ENCODE data around the gene LPIN1.
"Not testable (repeated sequence)": the region's sequence is repeated elsewhere in the genome, so short reads cannot be mapped to it uniquely, and the experiment has no call there.

The LPIN1 gene

DNA sequence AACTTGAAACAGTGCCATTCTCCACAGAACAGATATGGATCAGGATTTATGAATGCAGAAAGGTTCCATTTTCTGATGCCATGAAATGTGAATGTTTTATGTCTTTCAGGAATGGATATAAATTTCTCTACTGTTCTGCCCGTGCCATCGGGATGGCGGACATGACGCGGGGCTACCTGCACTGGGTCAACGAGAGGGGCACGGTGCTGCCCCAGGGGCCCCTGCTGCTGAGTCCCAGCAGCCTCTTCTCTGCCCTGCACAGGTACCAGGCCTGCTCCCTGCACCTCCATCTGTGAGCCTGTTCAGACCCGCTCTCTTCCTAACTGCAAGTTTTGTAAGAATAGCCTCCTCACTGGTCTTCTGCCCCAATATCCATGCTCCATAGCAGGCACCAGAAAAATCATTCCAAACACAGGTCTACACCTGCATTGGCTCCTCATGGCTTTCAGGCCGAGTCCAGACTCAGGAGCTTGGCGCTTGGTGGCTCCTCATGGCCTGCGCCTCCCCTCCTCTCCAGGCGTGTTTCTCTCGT lies 68.6 kb downstream of the LPIN1 start:
- intact Hi-C loops (cut with micrococcal nuclease), result no loop called here
- H3K4me1 Mint-ChIP-seq (ENCODE audit: low read depth), result peaks cover 10% of the 10 kb centered on the region
- H3K9me3 Mint-ChIP-seq, result no peaks in the 10 kb centered on the region
- no peak overlapping the region for H3K27ac Mint-ChIP-seq
- peaks cover 85% of the 10 kb centered on the region for H3K36me3 Mint-ChIP-seq (ENCODE audit: low read depth)
- no peak overlapping the region for H3K4me3 Mint-ChIP-seq
- no peaks in the 10 kb centered on the region for H3K27me3 Mint-ChIP-seq

DNA sequence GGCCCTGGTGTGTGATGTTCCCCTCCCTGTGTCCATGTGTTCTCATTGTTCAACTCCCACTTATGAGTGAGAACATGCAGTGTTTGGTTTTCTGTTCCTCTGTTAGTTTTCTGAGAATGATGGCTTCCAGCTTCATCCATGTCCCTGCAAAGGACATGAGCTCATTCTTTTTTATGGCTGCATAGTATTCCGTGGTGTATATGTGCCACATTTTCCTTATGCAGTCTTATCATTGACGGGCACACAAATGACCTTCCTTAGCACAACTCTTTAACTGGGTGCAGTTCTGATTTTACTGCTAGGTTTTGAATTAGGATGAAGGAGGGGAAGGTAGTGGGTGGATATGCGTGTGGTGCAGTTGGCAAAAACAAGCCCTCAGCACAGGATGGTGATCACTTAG lies 70.5 kb downstream of the LPIN1 start:
- H3K4me3 Mint-ChIP-seq; H3K4me1 Mint-ChIP-seq (ENCODE audit: low read depth); H3K27me3 Mint-ChIP-seq; intact Hi-C loops (cut with micrococcal nuclease); H3K9me3 Mint-ChIP-seq; H3K27ac Mint-ChIP-seq: not testable (repeated sequence)
- peaks cover 90% of the 10 kb centered on the region for H3K36me3 Mint-ChIP-seq (ENCODE audit: low read depth)

DNA sequence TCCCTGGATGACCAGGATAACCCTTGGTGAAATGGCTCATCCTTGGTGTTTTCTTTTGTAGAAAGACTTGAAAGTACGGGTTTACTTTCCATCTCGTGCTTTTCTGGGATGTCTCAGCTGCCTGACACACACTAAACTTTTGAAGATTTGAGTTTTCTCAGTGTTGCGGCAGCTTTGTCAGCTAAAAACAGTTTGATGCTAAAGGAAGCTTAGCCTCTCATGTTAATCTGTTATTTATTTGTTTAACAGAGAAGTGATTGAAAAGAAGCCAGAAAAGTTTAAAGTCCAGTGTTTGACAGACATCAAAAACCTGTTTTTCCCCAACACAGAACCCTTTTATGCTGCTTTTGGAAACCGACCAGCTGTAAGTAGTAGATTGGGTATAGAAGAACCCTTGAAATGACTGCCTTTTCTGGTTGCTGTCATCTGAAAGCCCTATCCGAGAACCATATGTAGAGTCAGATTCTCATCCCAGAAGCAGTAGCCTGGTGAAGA lies 72.8 kb downstream of the LPIN1 start:
- Mint-ChIP-seq H3K27ac (no peak overlapping the region), H3K4me1 (ENCODE audit: low read depth) (peaks cover 3% of the 10 kb centered on the region), H3K4me3 (no peak overlapping the region), H3K27me3 (peaks cover 14% of the 10 kb centered on the region), H3K36me3 (ENCODE audit: low read depth) (peaks cover 96% of the 10 kb centered on the region), H3K9me3 (no peaks in the 10 kb centered on the region)
- intact Hi-C loops (cut with micrococcal nuclease), result no loop called here

DNA sequence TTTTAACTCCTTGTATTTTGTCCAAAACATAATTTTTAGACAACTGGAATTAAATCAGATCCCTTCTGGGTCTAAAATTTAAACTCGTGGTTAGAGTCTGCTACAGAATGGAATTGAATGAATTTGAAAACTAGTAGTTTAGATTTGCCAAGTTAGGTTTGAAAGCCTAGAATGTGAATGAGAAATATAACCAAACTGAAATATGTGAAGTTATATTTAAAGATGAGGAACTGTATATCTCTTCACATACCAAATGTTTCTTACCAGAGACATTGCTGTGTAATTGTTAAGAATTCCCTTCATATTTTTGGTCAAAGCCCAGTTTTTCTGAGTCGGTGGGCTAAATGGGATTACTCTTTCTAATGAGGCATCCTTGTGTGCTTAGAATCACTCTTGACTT lies 74.2 kb downstream of the LPIN1 start:
- Mint-ChIP-seq H3K9me3 (no peaks in the 10 kb centered on the region), H3K4me1 (ENCODE audit: low read depth) (no peaks in the 10 kb centered on the region), H3K4me3 (no peak overlapping the region), H3K27ac (no peak overlapping the region), H3K27me3 (peaks cover 19% of the 10 kb centered on the region), H3K36me3 (ENCODE audit: low read depth) (peaks cover 93% of the 10 kb centered on the region)
- intact Hi-C loops (cut with micrococcal nuclease), result no loop called here

DNA sequence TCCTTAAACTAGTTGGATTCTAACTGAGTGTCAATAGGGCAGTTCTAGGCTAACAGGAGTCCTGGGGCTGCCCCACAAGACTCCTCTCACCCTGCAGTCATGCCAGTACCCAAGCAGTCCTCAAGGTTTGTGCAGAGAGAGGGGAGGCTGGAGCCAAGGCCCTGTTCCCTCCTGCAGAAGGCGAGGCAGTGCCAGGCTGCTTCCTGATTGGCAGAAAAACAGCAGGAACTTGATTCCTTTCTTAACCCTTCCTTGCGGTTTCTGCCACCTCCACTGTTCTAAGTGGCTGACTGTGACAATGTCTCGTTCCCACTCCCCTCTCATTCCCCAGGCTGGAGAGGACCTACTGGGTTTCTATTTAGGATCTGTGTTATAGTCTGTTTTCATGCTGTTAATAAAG lies 75.3 kb downstream of the LPIN1 start:
- H3K36me3 Mint-ChIP-seq (ENCODE audit: low read depth), result peaks cover 91% of the 10 kb centered on the region
- H3K27ac Mint-ChIP-seq, result no peak overlapping the region
- no peaks in the 10 kb centered on the region for H3K4me1 Mint-ChIP-seq (ENCODE audit: low read depth)
- H3K4me3 Mint-ChIP-seq, result no peak overlapping the region
- no peaks in the 10 kb centered on the region for H3K9me3 Mint-ChIP-seq
- intact Hi-C loops (cut with micrococcal nuclease), result loop anchor here (2.0 kb wide), 1 partner anchor 891 kb away; no protein-coding TSS in a partner anchor
- peaks cover 23% of the 10 kb centered on the region for H3K27me3 Mint-ChIP-seq

DNA sequence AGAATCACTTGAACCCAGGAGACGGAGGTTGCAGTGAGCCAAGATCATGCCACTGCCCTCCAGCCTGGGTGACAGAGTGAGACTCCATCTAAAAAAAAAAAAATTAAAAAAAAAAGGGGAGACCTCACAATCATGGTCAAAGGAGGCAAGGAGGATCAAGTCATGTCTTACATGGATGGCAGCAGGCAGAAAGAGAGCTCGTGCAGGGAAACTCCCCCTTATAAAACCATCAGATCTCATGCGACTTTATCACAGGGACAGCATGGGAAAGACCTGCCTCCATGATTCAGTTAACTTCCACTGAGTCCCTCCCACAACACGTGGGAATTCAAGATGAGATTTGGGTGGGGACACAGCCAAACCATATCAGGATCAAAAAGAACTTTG lies 75.9 kb downstream of the LPIN1 start:
- peaks cover 28% of the 10 kb centered on the region for H3K27me3 Mint-ChIP-seq
- intact Hi-C loops (cut with micrococcal nuclease), result loop anchor here (2.0 kb wide), 1 partner anchor 890 kb away; no protein-coding TSS in a partner anchor
- H3K9me3 Mint-ChIP-seq; H3K4me1 Mint-ChIP-seq (ENCODE audit: low read depth); H3K27ac Mint-ChIP-seq; H3K4me3 Mint-ChIP-seq: not testable (repeated sequence)
- peaks cover 91% of the 10 kb centered on the region for H3K36me3 Mint-ChIP-seq (ENCODE audit: low read depth)

DNA sequence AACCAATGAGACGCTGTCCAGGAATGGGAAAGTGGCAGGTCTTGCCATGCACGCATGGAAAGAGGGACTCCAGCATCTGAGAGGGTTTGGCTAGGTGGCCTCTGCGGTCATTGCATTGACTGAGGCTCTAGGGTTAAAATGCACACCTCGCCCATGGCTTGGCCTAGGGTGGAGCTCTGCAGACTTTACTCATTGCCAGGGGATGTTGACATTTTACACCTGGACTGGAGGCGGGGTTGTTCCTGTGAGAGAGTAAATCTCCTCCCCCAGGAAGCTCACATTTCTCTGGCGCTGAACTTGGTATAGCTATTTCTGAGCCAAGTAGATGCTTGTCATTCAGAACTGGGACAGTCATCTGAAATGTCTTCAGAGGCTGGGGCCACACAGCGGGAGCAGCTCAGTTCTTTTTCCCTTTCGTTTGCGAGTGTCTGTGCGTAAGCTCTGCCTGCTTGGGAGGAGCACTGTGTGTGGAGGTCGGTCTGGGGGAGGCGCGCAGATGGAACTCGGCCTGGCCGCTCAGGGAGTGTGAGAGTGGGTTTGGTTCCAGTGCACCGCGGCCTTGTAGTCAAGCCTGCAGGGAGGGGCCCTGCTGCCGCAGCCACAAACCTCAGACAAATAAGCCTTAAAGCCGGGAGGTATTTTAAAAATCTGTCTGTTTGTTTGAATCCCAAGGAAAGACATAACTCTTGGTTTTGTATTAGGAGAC lies 76.5 kb downstream of the LPIN1 start:
- H3K4me3 Mint-ChIP-seq, result no peak overlapping the region
- H3K27ac Mint-ChIP-seq, result no peak overlapping the region
- intact Hi-C loops (cut with micrococcal nuclease), result loop anchor here (2.0 kb wide), 1 partner anchor 890 kb away; no protein-coding TSS in a partner anchor

DNA sequence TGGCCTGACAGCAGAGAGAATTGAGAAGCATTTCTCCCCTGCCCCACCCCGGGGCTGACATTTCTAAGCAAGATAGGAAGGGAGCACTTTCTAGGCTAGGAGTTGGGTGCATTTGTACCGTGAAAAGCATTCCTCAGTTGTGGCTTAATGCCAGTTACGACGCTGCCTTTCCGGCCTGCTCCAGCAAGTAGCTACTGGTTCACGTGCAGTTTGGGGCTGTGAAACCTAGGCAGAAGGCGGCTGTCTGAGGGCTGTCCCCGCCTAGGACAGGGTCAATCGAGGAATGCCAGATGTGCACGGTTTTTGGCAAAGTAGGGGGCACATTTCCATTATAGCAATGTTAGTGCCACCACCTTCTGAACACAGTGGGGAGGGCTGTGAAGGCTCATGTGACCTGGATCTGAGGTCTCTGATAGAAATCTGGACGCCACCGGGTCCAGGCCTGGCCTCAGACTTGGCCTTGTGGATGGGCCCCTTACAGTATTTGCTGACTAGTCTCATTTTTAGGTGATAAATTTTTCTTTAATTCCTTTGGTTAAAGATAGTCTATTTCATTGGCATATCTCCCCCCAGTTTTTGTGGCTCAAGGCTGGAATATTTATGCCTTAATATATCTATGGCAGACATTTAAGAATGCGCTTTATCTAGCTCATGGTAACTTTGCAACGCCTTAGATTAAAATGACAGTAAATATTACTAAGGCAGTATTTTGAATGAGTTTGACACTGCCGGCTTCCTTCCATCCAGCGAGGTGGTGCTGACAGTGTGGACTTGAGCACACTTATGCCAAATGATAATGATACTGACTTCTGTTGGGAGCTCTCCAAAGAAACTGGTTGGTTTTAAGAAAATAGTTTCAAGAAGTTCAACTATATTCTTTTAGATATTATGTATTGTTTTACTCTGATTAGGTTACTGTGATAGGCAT lies 78.7 kb downstream of the LPIN1 start:
- Mint-ChIP-seq H3K4me3 (no peak overlapping the region), H3K27me3 (peaks cover 44% of the 10 kb centered on the region), H3K36me3 (ENCODE audit: low read depth) (peaks cover 79% of the 10 kb centered on the region), H3K4me1 (ENCODE audit: low read depth) (peaks cover 15% of the 10 kb centered on the region), H3K9me3 (no peaks in the 10 kb centered on the region), H3K27ac (no peak overlapping the region)
- intact Hi-C loops (cut with micrococcal nuclease), result loop anchor here (5.0 kb wide), 1 partner anchor 1182 kb away; no protein-coding TSS in a partner anchor

More for the DNA sequence above, 76.5 kb downstream of the LPIN1 start:
- H3K4me1 Mint-ChIP-seq (ENCODE audit: low read depth), result no peaks in the 10 kb centered on the region
- peaks cover 91% of the 10 kb centered on the region for H3K36me3 Mint-ChIP-seq (ENCODE audit: low read depth)
- peaks cover 33% of the 10 kb centered on the region for H3K27me3 Mint-ChIP-seq
- H3K9me3 Mint-ChIP-seq, result no peaks in the 10 kb centered on the region

DNA sequence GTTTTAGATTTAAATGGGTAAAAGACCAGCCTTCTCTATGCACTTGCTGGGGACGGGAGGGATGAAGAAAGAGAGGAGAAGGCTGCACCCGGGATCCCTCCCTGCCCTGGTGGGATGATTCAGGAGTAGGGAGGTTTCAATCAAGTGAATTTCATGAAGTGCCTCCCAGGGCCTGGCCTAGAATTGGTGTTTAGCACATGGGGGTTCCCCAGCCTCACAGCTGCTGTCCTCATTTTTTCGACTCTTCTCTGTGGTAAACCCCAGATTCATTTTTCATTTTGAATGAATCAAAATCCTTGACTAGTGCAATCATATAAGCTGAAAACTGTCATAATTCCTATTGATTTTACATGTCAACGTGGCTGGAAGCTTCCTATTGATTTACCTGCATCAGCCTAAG lies 81.1 kb downstream of the LPIN1 start:
- Mint-ChIP-seq H3K4me1 (ENCODE audit: low read depth) (peaks cover 32% of the 10 kb centered on the region), H3K27ac (no peak overlapping the region)

DNA sequence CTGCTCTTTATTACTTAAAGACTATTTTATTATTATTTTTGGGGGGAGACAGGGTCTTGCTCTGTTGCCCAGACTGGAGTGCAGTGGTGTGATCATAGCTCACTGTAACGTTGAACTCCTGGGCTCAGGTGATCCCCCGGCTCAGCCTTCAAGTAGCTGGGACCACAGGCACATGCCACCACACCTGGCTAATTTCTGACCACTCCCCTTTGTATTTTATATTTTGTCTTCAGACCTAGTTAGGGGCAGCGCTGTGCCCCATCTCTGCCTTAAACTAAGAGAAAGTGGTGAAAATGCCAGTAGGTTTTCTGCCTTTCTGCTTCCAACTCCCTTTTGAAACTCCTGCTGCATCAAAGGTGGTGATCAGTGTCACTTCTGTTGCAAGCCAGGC lies 82.5 kb downstream of the LPIN1 start:
- H3K27ac Mint-ChIP-seq, result no peak overlapping the region
- no peaks in the 10 kb centered on the region for H3K9me3 Mint-ChIP-seq
- peaks cover 41% of the 10 kb centered on the region for H3K36me3 Mint-ChIP-seq (ENCODE audit: low read depth)
- H3K27me3 Mint-ChIP-seq, result peaks cover 57% of the 10 kb centered on the region
- peaks cover 41% of the 10 kb centered on the region for H3K4me1 Mint-ChIP-seq (ENCODE audit: low read depth)
- intact Hi-C loops (cut with micrococcal nuclease), result loop anchor here (1.0 to 5.0 kb wide), 3 partner anchors 888 to 1178 kb away; partner anchors contain the start of gene TRIB2
- H3K4me3 Mint-ChIP-seq, result no peak overlapping the region

More for the DNA sequence above, 81.1 kb downstream of the LPIN1 start:
- no peak overlapping the region for H3K4me3 Mint-ChIP-seq
- intact Hi-C loops (cut with micrococcal nuclease), result loop anchor here (5.0 kb wide), 1 partner anchor 1180 kb away; no protein-coding TSS in a partner anchor
- peaks cover 58% of the 10 kb centered on the region for H3K27me3 Mint-ChIP-seq
- no peaks in the 10 kb centered on the region for H3K9me3 Mint-ChIP-seq
- peaks cover 55% of the 10 kb centered on the region for H3K36me3 Mint-ChIP-seq (ENCODE audit: low read depth)

DNA sequence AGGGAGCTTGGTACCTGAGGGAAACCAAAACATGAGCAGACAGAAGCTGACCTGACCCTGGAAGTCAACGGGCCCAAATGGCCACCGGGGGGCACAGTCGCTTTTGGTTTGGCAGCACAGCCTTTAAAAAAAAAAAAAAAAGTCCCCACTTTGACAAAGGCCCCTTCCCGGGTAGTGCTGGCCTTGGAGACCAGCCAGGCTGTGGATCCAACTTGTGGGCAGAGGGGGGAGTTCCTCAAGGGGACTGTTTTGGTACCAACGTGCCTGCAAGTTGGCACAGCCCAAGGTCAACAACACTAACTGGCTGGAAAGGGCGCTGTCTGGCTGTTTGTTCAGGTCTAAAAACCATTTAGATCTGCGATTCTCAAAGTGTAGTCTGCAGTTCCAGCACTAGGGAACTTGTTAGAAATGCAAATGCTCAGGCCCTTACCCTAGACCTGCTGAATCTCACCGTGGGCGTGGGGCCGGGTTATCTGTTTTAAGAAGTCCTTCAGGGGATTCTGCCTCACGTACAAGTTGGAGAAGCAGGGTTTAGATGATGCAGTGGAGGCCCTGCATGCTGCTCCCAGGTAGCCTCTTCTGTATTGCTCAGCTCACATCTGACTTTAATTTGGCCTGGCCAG lies 83.0 kb downstream of the LPIN1 start:
- H3K27ac Mint-ChIP-seq, result peak overlapping the region; percentile 26
- H3K27me3 Mint-ChIP-seq, result peaks cover 59% of the 10 kb centered on the region
- H3K36me3 Mint-ChIP-seq (ENCODE audit: low read depth), result peaks cover 40% of the 10 kb centered on the region
- peak overlapping the region; percentile 35 for H3K4me3 Mint-ChIP-seq
- peaks cover 4% of the 10 kb centered on the region for H3K9me3 Mint-ChIP-seq
- intact Hi-C loops (cut with micrococcal nuclease), result loop anchor here (1.0 to 5.0 kb wide), 3 partner anchors 887 to 1178 kb away; partner anchors contain the start of gene TRIB2
- H3K4me1 Mint-ChIP-seq (ENCODE audit: low read depth), result peaks cover 41% of the 10 kb centered on the region

DNA sequence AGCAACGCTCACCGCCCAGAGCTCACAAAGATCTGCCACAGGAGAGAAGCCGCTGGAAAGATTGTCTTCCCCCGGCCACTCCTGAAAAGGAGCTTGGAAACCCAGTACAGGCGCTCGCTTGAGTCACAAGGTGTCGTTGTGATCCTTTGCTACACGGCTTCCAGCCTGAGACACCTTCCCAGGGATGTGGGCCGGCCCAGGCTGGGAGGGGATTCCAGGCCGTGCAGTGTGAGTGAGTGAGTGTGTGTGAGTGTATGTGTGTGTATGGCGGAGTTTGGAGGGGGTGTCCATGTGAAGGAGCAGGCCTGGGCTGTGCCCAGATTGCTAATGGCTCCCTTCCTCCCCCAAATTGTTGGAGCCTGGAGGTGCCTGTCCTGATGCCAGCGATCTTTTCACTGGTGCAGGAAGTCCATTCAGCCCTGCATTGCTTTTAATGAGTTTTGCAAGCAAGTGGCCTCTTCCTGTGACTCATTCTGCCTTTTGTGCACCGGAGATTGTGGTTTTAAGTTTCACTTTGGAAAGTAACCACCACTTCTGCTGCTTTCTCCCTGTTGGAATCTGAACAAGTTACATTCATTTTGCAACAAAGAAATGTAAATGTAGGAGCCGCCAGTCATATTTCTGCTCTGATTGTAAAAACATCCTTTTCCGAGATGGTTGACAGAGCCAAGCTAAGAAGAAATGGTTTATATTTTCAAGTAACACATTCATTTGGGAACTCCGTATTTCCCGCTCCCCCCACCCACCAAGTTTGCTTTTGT lies 83.7 kb downstream of the LPIN1 start:
- H3K4me1 Mint-ChIP-seq (ENCODE audit: low read depth), result peaks cover 47% of the 10 kb centered on the region
- H3K27ac Mint-ChIP-seq, result peak overlapping the region; percentile 26
- H3K9me3 Mint-ChIP-seq, result peaks cover 11% of the 10 kb centered on the region
- H3K4me3 Mint-ChIP-seq, result peak overlapping the region; percentile 35
- H3K27me3 Mint-ChIP-seq, result peaks cover 63% of the 10 kb centered on the region
- H3K36me3 Mint-ChIP-seq (ENCODE audit: low read depth), result peaks cover 36% of the 10 kb centered on the region
- intact Hi-C loops (cut with micrococcal nuclease), result loop anchor here (1.0 to 10.0 kb wide), 4 partner anchors 785 to 1177 kb away; partner anchors contain the start of gene TRIB2

All from dendritic cell treated with granulocyte-macrophage colony-stimulating factor and Interleukin-4, amounts not matched to agents 40 ng/mL and 50 ng/mL, for 4 days (primary cell).